Panc1 (cell line): ENCODE data around the gene ZNF622. TPM values are rescaled to one million over a fixed set of nuclear protein-coding genes. Genes with fewer than 3 reads are reported as not detected.

ENCODE experiments used
- ATAC-seq: fragments of 200-7000 bp; cut with Tn5 transposase; 2 replicates; pipeline ENCODE4 v1.9.1; 2020; ENCODE audit warnings: mild to moderate bottlenecking, moderate library complexity
- BruUV-seq: library from RNA; stranded (reverse); fragments of 400-500 nt; replicated peaks from 2 replicates; lab custom pipeline; 2021; lab: Mats Ljungman, UMichigan
- CTCF ChIA-PET: fragments of 300-600 bp; sonication (Branson Sonifier 250); formaldehyde crosslinking; loops from one replicate; lab custom pipeline; 2022; ENCODE audit warnings: antibody characterized with exemption; lab: Charles Lee
- POLR2A ChIA-PET: fragments of 300-600 bp; sonication (Branson Sonifier 250); formaldehyde crosslinking; loops from one replicate; lab custom pipeline; 2022; ENCODE audit warnings: antibody characterized with exemption; lab: Charles Lee
- DNase-seq: peaks from one replicate; pipeline ENCODE4 v3.0.0-alpha.2; 2010; ENCODE audit warnings: low read depth, low spot score
- H3K27ac ChIP-seq: 2 replicates; pipeline ENCODE4 v1.5.1; 2011; ENCODE audit warnings: mild to moderate bottlenecking, low read length, inconsistent platforms
- H3K27me3 ChIP-seq: fragments of 200-500 bp; sonication (Bioruptor generic); 2 replicates; pipeline ENCODE4 v1.6.0; 2014; ENCODE audit warnings: low read length, inconsistent platforms; ENCODE audit not compliant: control insufficient read depth, insufficient read depth
- H3K36me3 ChIP-seq: fragments of 200-500 bp; sonication (Bioruptor generic); 2 replicates; pipeline ENCODE4 v1.5.1; 2014; ENCODE audit warnings: inconsistent platforms, mild to moderate bottlenecking, low read length, moderate library complexity; ENCODE audit not compliant: control insufficient read depth, insufficient read depth
- H3K4me1 ChIP-seq: 2 replicates; pipeline ENCODE4 v1.5.1; 2011; ENCODE audit warnings: inconsistent platforms, mild to moderate bottlenecking, low read length, moderate library complexity; ENCODE audit not compliant: control insufficient read depth, insufficient read depth
- H3K4me3 ChIP-seq, 2 experiments: 2 replicates each; pipeline ENCODE4 v1.5.1; 2011 to 2012; ENCODE audit warnings: low read depth in 2 of 2, low read length in 2 of 2, mild to moderate bottlenecking in 2 of 2, inconsistent platforms in 1 of 2, moderate library complexity in 1 of 2
- H3K9me3 ChIP-seq: fragments of 200-500 bp; sonication (Bioruptor generic); 2 replicates; pipeline ENCODE4 v1.5.1; 2014; ENCODE audit warnings: low read depth, mild to moderate bottlenecking, inconsistent platforms, low read length, moderate library complexity; ENCODE audit not compliant: control insufficient read depth, insufficient read depth
- CTCF ChIP-seq: fragments of 450-650 bp; IDR thresholded peaks from 2 replicates; pipeline ENCODE4 v1.5.1; 2017; ENCODE audit warnings: mild to moderate bottlenecking
- POLR2AphosphoS5 ChIP-seq: IDR thresholded peaks from 2 replicates; pipeline ENCODE4 v1.6.1; 2012; ENCODE audit warnings: mild to moderate bottlenecking, low read depth, low read length, moderate library complexity
- REST ChIP-seq, 2 experiments: IDR thresholded peaks; 2 replicates each; pipeline ENCODE4 v1.6.1; 2011 to 2012; ENCODE audit warnings: low read depth in 2 of 2, control low read depth in 1 of 2, low read length in 1 of 2, mild to moderate bottlenecking in 1 of 2, moderate library complexity in 1 of 2; ENCODE audit not compliant: insufficient read depth in 1 of 2
- SIN3A ChIP-seq: IDR thresholded peaks from 2 replicates; pipeline ENCODE4 v1.6.1; 2012; ENCODE audit warnings: low read depth, mild to moderate bottlenecking, low read length, moderate library complexity, borderline replicate concordance; ENCODE audit not compliant: insufficient read depth
- TCF7L2 ChIP-seq: IDR thresholded peaks from 2 replicates; pipeline ENCODE4 v1.6.1; 2011; ENCODE audit warnings: mild to moderate bottlenecking, low read depth, low read length, inconsistent platforms
- in situ Hi-C: cut with HindIII; loops from 2 replicates; pipeline ENCODE4 v1.10.0; 2016; ENCODE audit warnings: low sequenced_read_pairs, low pct_unique_long_range_greater_than_20kb
- intact Hi-C: fragments of 100-400 bp; cut with micrococcal nuclease; formaldehyde crosslinking; loops from one replicate; pipeline ENCODE4 v1.10.0; 2022; ENCODE audit not compliant: unreplicated experiment
- total RNA-seq: library from RNA; stranded (reverse); gene quantifications from one replicate; pipeline ENCODE4 v1.2.1, GENCODE V29; 2021; ENCODE audit not compliant: unreplicated experiment

ZNF622 gene
- total RNA-seq, 1 experiment from 2014 or later, result 29.3 TPM

GRCh38 chr5:16508730-16509531, 43.3 kb upstream of the ZNF622 start:
- Histone ChIP-seq H3K27me3 (0 out of 2 replicates have a peak, but pooled peaks cover 3% of the 10 kb centered on the region), H3K4me1 (no peaks in the 10 kb centered on the region), H3K4me3 (no peak overlapping the region), H3K9me3 (no peaks in the 10 kb centered on the region), H3K27ac (no peak overlapping the region), H3K36me3 (no peaks in the 10 kb centered on the region)
- no TSS peak for BruUV-seq
- TF ChIP-seq CTCF, result no peak
- no peak for TF ChIP-seq TCF7L2
- no peak for TF ChIP-seq SIN3A
- no peak for TF ChIP-seq POLR2AphosphoS5
- no peak for TF ChIP-seq REST (IDR thresholded peaks at IDR 0.05; ENCODE audit: insufficient read depth in 1 of 2, low read depth in 2 of 2, low read length in 1 of 2)
- in situ Hi-C loops, result no loop called here
- DNase-seq, result no peak
- intact Hi-C loops, result no loop called here
- ChIA-PET CTCF (no interaction called here), POLR2A (no interaction called here)
- ATAC-seq, result no peak

- H3K4me3 ChIP-seq, result no peak overlapping the region
- CTCF ChIA-PET, result no interaction called here
- in situ Hi-C loops, result no loop called here
Measured at GRCh38 chr5:16507716-16508115, 42.1 kb upstream of the ZNF622 start.

GRCh38 chr5:16505904-16506303, 40.3 kb upstream of the ZNF622 start:
- Histone ChIP-seq H3K36me3 (no peaks in the 10 kb centered on the region), H3K27ac (no peak overlapping the region), H3K4me1 (no peaks in the 10 kb centered on the region), H3K9me3 (no peaks in the 10 kb centered on the region), H3K27me3 (0 out of 2 replicates have a peak, but pooled peaks cover 3% of the 10 kb centered on the region), H3K4me3 (no peak overlapping the region)
- no peak for ATAC-seq
- CTCF ChIA-PET, result interaction anchor here (0.8 kb wide), 1 partner anchor 1398 kb away, joined by 7 read pairs; no protein-coding TSS in a partner anchor
- in situ Hi-C loops (no loop called here), intact Hi-C loops (no loop called here)
- POLR2A ChIA-PET, result no interaction called here
- no TSS peak for BruUV-seq
- no peak for TF ChIP-seq CTCF
- TF ChIP-seq REST (IDR thresholded peaks at IDR 0.05; ENCODE audit: insufficient read depth in 1 of 2, low read depth in 2 of 2, low read length in 1 of 2), result no peak
- no peak for TF ChIP-seq TCF7L2
- TF ChIP-seq SIN3A, result no peak
- no peak for TF ChIP-seq POLR2AphosphoS5
- DNase-seq, result no peak

More at GRCh38 chr5:16507716-16508115, 42.1 kb upstream of the ZNF622 start:
- no peak overlapping the region for H3K27ac ChIP-seq
- H3K4me1 ChIP-seq, result no peaks in the 10 kb centered on the region
- intact Hi-C loops, result no loop called here
- H3K27me3 ChIP-seq, result 0 out of 2 replicates have a peak, but pooled peaks cover 3% of the 10 kb centered on the region
- BruUV-seq, result no TSS peak
- H3K36me3 ChIP-seq, result no peaks in the 10 kb centered on the region
- TF ChIP-seq SIN3A (no peak), TCF7L2 (no peak), POLR2AphosphoS5 (no peak)
- ATAC-seq (no peak), DNase-seq (no peak)
- POLR2A ChIA-PET, result no interaction called here
- no peaks in the 10 kb centered on the region for H3K9me3 ChIP-seq
